ENCODE results near the gene PPP4R4.

PPP4R4 gene

GRCh38 chr14:94173885-94174603 lies at the start of gene PPP4R4:
Gene PPP4R4 (plus strand): TSS chr14:94174322. CDS start chr14:94174466, 144 bp downstream.
- DNase-seq = peak; percentile 81

- DNase-seq = no peak
Measured at GRCh38 chr14:94124582-94125377, 49.3 kb upstream of the PPP4R4 start.

GRCh38 chr14:94125659-94126418 lies 48.3 kb upstream of the PPP4R4 start:
- DNase-seq = no peak

DNA sequence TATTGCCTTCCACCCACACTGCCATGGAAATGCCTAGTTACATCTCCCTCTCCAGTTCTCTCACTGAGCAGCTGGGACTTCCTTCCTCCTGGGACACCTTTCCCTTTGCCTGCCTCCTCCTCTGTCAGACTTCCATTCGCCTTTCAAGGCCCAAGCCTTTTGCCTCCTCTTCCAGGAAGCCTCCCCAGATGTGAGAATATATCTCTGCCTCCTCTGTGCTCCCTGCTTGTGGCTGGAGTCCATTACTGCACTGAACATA lies 47.8 kb upstream of the PPP4R4 start:
- no peak for DNase-seq

DNA sequence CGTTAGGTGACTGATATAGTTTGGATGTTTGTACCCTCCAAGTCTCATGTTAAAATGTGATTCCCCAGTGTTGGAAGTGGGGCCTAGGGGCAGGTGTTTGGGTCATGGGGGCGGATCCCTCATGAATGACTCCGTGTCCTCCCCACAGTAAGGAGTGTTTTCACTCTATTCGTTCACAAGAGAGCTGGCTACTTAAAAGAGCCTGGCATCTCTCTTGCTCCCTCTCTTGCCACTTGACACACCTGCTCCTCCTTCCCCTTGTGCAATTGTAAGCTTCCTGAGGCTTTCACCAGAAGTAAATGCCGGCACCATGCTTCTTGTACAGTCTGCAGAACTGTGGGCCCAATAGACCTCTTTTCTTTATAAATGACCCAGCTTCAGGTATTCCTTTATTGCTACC lies 47.3 kb upstream of the PPP4R4 start:
- DNase-seq = no peak

DNA sequence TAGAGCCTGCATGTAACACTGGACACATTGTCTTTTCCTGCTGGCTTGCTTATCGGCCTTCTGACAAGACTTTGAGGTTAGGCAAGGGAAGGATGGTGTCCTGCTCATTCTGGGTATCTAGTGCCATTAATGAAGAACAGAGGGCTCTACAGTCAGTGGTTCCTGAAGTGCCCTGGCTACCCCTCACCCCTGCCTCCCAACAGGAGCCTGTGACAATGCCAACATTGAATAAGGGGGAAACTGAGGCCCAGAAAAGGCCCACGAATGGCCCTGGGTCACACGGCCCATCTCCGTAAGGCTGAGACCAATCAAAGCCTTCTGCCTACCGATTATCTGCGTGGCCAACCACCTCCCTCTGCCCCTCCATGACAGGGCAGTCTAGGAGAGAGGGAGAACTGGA lies 46.8 kb upstream of the PPP4R4 start:
- DNase-seq = no peak

DNA sequence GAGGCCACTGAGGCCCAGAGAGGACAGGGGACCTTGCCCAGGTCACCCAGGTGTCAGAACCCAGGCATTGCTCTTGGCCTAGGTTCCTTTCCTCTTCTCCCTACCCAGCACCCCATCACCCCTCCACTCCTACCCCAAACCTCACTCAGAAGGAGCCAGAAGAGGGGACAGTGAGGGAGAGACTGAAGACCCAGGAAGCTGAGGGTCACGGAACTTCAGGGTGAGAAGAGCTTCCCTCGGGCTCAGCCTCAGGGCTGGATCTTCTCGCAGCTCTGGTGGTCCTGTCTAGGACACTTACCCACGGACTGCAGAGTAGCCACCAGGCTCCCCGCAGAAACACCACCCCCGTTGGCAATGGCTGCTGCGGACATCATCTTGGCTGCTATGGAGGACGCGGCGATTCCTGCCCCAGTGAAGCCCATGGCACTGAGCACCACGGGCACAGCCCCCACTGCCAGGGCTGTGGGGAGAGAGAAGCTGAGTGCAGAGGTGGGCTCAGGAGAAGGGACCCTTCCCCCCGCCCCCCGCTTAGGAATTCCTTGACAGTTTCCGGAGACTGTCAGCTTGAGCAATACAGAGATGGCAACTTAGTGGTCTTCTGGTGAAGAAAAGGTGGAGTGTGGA lies 45.8 kb upstream of the PPP4R4 start:
- DNase-seq = no peak

- DNase-seq = peak; percentile 88
Measured at GRCh38 chr14:94129111-94129757, 44.9 kb upstream of the PPP4R4 start, which contains the start of gene IFI27L2. Gene IFI27L2 (minus strand): TSS chr14:94129604. CDS start chr14:94129564, 40 bp downstream.

- peak; percentile 76 for DNase-seq
Measured at GRCh38 chr14:94129758-94130414, 44.2 kb upstream of the PPP4R4 start.

DNA sequence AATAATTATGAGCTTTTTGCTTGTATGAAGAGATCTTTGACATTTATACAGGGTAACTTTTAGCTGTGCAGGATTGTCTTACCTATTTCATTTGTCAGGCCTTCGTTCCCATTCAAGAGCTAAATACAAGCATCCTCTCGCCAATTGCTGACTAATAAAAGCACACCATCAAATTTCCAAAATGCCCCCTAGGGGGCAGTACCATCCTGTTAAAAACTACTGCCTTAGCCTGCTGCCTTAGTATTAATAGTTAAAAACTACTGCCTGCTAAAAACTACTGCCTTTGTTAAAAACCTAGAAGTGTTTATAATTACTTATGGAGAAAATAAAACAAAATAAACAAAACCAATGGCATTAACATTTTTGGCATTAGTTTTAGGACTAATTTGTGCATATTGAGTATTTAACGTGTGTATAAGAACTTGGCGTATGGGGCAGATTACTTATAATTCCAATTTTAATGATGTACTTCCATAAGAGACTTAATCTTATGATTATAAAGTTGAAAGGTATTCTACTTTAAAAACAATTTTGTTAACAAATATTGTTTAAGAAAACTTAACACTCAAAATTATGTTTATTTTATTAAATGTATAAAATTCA lies 41.7 kb upstream of the PPP4R4 start:
- peak; percentile 89 for DNase-seq

- DNase-seq = no peak
Measured at GRCh38 chr14:94135476-94135875, 38.6 kb upstream of the PPP4R4 start.

DNA sequence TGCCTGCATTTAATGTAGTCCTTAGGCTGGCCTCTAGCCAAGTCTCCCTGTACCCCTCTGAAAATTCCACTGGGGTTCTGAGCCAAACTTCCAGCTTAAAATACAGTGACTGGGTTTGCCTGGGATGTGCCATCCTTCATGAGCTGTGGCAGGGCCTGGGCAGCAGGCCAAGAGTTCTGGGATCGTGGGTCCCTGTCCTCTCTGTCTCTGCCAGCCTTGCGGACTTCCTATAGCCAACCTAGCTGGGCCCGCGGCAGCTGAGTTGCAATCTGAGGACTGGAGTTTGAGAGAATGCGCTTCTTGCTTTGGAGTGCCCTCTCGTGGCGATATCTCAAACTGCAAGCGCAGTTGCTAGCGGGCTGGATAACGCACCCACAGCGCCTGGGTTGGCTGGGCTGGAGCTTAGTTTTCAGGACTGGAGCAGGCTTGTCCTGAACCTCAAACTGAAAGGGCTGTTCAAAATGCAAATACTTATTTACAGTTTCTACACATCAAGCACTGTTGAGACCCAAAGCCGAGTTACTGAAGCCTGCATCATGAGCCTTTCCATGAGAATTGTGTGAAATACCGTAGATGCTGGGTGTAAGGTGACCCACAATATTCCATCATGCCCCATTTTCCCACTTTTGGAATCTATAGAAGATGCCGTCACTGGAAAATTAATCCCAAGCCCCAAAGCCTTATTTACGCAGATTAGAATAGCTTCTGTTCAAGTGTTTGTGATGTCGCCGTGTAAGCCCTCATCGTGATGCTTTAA lies 37.4 kb upstream of the PPP4R4 start:
- peak; percentile 84 for DNase-seq

GRCh38 chr14:94138251-94138650 lies 35.9 kb upstream of the PPP4R4 start:
- peak; percentile 98 for DNase-seq

DNA sequence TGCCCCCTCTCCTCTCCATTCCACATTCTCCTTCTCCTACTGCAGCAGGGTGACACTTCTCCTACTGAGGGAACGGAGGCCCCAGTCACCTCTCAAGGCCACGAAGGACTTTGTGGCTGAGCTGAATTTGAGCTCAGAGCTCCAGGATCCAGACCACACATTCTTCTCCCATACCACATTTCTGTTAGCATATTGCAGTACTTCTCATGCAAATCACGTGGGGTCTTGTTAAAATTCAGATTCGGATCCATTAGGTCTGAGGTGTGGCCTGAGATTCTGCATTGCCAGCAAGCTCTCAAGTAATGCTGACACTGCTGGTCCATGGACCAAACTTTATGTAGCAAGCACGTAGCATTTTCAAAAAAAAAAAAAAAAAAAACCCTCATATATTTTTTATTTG lies 35.1 kb upstream of the PPP4R4 start:
- peak; percentile 31 for DNase-seq

DNA sequence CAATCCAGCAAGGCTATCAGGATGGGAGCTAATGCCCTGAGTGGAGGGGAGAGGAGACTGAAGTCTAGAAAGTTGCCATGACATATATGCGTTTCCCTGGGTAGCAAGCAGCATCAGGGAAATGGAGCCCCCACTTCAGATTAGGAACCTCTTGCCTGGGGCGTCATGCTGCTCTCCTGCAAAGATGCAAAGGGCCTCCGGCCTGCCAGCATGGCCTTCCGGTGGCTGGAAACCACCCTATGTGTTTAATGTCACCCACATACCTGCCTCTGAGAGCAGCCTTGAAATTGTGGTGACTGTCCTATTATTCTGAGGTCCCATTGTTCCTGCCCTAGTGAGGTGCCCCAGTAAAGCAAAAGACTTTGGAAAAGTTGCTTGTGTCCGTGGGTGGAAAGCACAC lies 34.7 kb upstream of the PPP4R4 start:
- DNase-seq = no peak

DNA sequence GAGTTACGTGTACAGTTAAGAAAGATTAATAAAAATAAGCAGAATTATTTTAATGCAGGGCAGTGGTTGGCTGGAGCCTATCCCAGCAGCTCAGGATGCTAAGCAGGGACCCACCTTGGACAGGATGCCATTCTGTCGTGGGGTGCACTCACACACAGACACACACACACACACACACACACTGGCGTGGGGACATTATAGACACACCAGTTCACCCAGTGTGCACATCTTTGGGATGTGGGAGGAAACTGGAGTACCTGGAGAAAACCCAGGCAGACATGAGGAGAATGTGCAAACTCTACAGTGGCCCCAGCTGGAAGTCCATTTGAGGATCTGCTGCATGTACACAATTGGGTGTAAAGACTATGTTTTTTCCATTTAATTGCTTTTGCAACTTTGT lies 31.9 kb upstream of the PPP4R4 start:
- no peak for DNase-seq

DNA sequence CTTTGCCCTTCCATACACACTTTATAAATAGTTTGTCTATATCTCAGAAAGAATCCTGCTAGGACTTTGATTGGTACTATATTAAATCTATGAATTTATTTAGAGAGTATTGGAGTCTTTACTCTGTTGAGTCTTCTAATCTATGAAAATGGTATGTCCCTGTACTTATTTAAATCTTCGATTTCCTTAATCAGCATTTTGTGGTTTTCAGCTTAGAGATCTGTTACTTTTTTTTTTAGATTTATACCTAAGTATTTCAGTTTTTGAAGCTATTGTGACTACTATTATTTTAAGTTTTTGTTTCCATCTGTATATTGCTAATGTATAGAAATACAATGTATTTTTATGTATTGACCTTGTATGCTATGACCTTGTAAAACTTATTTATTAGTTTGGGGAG lies 31.3 kb upstream of the PPP4R4 start:
- DNase-seq = no peak

- no peak for DNase-seq
Measured at GRCh38 chr14:94143239-94143638, 30.9 kb upstream of the PPP4R4 start.

DNA sequence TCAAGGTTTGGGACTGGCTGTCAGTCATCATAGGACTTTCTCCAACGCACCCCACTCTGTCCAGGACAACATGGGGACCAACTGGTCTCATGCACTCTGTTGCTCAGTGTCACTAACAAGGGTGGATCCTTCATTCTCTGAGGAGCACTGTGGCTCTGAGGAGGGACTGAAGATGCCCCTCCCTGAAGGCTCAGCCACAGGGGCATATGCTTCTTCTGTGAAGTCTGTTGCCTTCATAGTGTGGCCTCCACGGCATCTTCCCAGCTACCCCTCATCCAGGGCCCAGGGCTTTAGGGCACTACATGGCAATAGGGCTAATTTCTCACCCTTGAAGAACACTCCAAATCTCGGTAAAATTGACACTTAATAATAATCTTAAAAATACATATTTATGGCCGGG lies 30.4 kb upstream of the PPP4R4 start:
- DNase-seq = no peak

- DNase-seq = no peak
Measured at GRCh38 chr14:94144765-94145164, 29.4 kb upstream of the PPP4R4 start.

DNA sequence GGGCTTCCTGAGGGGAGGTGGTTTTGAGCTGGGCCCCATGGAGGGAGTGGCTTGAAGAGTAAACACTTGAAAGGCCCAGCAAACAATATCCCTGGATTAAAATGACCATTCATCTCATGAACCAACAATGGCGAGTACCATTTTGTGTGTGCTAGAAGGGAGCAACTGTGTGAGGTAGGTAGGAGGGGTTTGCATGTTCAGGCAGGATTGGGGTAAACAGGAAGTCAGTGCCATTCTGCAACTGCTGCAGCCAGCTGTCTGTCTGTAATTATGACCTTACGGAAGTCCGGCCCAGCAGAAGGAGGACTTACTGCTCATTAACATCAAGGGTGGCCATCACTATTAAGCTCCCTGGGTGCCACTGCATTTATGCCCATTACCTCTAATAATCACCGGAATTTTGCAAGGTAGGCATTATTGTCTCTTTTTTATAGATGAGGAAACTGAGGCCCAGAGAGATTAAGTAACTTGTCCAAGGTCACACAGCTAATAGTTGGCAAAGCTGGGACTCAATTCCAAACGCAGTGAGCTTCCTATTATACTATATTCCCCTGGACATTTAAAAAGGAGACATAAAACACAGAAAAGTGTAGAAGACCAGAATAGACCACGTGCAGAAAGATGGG lies 28.1 kb upstream of the PPP4R4 start:
- no peak for DNase-seq

Data from DMS79 treated with DMSO at 0.1 percent for 48 hours (cell line).